Kidney tubule cell (primary cell): ENCODE measurements around the gene FCRL6.

Experiments used
- DNase-seq: peaks from one replicate; pipeline ENCODE4 v3.0.0-alpha.2; 2018; ENCODE audit warnings: low spot score

FCRL6 gene

DNA sequence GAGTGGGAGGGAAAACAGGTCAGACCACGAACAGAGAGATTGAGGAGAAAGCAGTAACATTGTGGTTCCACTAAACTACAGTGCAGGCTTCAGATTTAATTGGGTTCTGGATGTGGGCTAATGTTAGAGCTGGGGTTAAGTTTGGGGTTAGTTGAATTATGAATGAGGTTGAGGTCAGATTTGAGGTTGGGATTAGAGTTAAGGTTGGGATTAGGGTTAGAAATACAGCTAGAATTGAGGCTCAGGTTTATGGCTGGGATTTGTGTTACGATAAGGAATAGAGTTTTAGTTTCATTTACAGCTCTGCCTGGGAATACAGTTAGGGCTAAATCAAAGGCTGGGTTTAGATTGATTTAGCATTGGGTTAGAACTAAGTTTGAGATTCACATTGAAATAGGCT, 62.1 kb downstream of the FCRL6 start:
- DNase-seq = no peak
